K562 (cell line): Measurements from ENCODE around the gene BBC3. TPM values are rescaled to one million over a fixed set of nuclear protein-coding genes. Genes with fewer than 3 reads are reported as not detected.
A peak's percentile ranks its signal among the peaks of the same experiment; 100 is the strongest.

Experiments used
- CBX3 ChIP-seq, 2 experiments: IDR thresholded peaks; 1 replicate in 1 of 2; 2 replicates in 1 of 2; pipeline ENCODE4 v1.6.1; 2012; ENCODE audit warnings: inconsistent platforms in 2 of 2, low read length in 2 of 2, borderline replicate concordance in 1 of 2, control low read depth in 1 of 2
- GABPA ChIP-seq: fragments of 200-800 bp; sonication (Bioruptor generic); conservative IDR thresholded peaks from 2 replicates; pipeline ENCODE4 v1.6.1; 2016; ENCODE audit warnings: low read depth, missing genetic modification characterization, missing compliant biosample characterization
- HSF4 ChIP-seq: fragments of 250-450 bp; sonication (Bioruptor Pico); IDR thresholded peaks from 2 replicates; pipeline ENCODE4 v2.1.2; 2022; ENCODE audit warnings: mild to moderate bottlenecking, moderate library complexity, borderline replicate concordance
- NFXL1 ChIP-seq: fragments of 450-650 bp; formaldehyde crosslinking; IDR thresholded peaks from 2 replicates; pipeline ENCODE4 v1.4.0; 2021; ENCODE audit warnings: mild to moderate bottlenecking
- PRDM10 ChIP-seq: fragments of 450-650 bp; IDR thresholded peaks from 2 replicates; pipeline ENCODE4 v1.6.1; 2018; ENCODE audit not compliant: partially characterized antibody
- ZNF239 ChIP-seq: fragments of 250-450 bp; sonication (Bioruptor Pico); IDR thresholded peaks from 2 replicates; pipeline ENCODE4 v1.4.0; 2020; ENCODE audit warnings: mild to moderate bottlenecking
- polyA plus RNA-seq, 8 experiments: library from polyadenylated mRNA; depleted of rRNA in 4 of 8; stranded (reverse) in 5 of 8; unstranded in 3 of 8; fragments of >200 nt; fragmentation: Nextera tagmentation in 2 of 8; fragmentation: Illumina TruSeq in 1 of 8; extraction: Ambion mirVana in 2 of 8; extraction: Trizol in 1 of 8; gene quantifications; 2 replicates each; pipeline versions ENCODE4 v1.2.1 to v1.2.3, GENCODE V29; 2011 to 2014; ENCODE audit warnings: inconsistent platforms in 1 of 8, missing spikeins in 1 of 8
- total RNA-seq, 7 experiments: library from RNA; depleted of rRNA in 6 of 7; stranded (reverse); fragments of >200 nt in 6 of 7; fragmentation: Illumina TruSeq in 2 of 7; extraction: Trizol in 2 of 7; gene quantifications; 2 replicates each; pipeline versions ENCODE4 v1.2.1 to v1.2.3, GENCODE V29; 2011 to 2021; ENCODE audit warnings: low replicate concordance in 1 of 7
- TF ChIP-seq, protein P1 (sequence below): sonication (generic); formaldehyde crosslinking; IDR thresholded peaks from 2 replicates; pipeline ENCODE4 v1.5.0; 2020; ENCODE audit warnings: missing genetic modification reagents

Gene BBC3
- total and polyA plus RNA-seq, 9 of the 15 experiments (the other 6 are each of a cell fraction or from before 2014, with no cell fraction given), result 0.15 to 30.7 (median 4.8) TPM

- TF ChIP-seq PRDM10 (no peak), GABPA (tag) (peak; percentile 76), CBX3 (IDR thresholded peaks at IDR 0.05; ENCODE audit: borderline replicate concordance in 1 of 2, low read length in 2 of 2) (no peak), ZNF239 (CRISPR knock-in tag) (no peak), HSF4 (CRISPR knock-in tag) (no peak), NFXL1 (CRISPR knock-in tag) (no peak)
- TF ChIP-seq, protein P1, sequence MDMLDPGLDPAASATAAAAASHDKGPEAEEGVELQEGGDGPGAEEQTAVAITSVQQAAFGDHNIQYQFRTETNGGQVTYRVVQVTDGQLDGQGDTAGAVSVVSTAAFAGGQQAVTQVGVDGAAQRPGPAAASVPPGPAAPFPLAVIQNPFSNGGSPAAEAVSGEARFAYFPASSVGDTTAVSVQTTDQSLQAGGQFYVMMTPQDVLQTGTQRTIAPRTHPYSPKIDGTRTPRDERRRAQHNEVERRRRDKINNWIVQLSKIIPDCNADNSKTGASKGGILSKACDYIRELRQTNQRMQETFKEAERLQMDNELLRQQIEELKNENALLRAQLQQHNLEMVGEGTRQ (CRISPR knock-in tag), result no peak
These were observed 25.9 kb upstream of the BBC3 start (continued) for GRCh38 chr19:47256693-47257410.
